Testis (tissue), 3 donors: Measurements from ENCODE around the gene C11orf97. TPM values are rescaled to one million over a fixed set of nuclear protein-coding genes. Genes with fewer than 3 reads are reported as not detected.

Source experiments
- DNase-seq: peaks from one replicate; pipeline ENCODE4 v3.0.0-alpha.2; 2019
- H3K27ac ChIP-seq, 2 donors: fragments of 200-600 bp; sonication (generic); one replicate each; pipeline ENCODE4 v1.5.1; 2019
- H3K27me3 ChIP-seq: fragments of 200-600 bp; sonication (generic); one replicate; pipeline ENCODE4 v1.5.1; 2019
- H3K36me3 ChIP-seq: fragments of 200-600 bp; sonication (generic); one replicate; pipeline ENCODE4 v1.5.1; 2017; ENCODE audit warnings: low read depth; ENCODE audit errors: missing control alignments
- H3K4me1 ChIP-seq: fragments of 200-600 bp; sonication (generic); one replicate; pipeline ENCODE4 v1.5.1; 2019
- H3K4me3 ChIP-seq, 2 donors: fragments of 200-600 bp; sonication (generic); one replicate each; pipeline ENCODE4 v1.5.1; 2017 to 2019
- H3K9me3 ChIP-seq: fragments of 200-600 bp; sonication (generic); one replicate; pipeline ENCODE4 v1.5.1; 2017
- CTCF ChIP-seq, 3 experiments: fragments of 450-650 bp in 2 of 3; fragments of 200-600 bp in 1 of 3; sonication (generic) in 1 of 3; IDR thresholded peaks; one replicate each; pipeline ENCODE4 v1.5.1; 2016 to 2019; ENCODE audit warnings: antibody characterized with exemption in 3 of 3, mild to moderate bottlenecking in 2 of 3, moderate library complexity in 1 of 3
- POLR2A ChIP-seq: fragments of 450-650 bp; IDR thresholded peaks from one replicate; pipeline ENCODE4 v1.6.1; 2017; ENCODE audit warnings: antibody characterized with exemption, mild to moderate bottlenecking, moderate library complexity
- WGBS, 2 donors: methylation state at CpG; one replicate each; pipeline ENCODE4 v1.1.5; 2018; 5-methylcytosine and 5-hydroxymethylcytosine counted together
- intact Hi-C: fragments of 100-400 bp; cut with DNase I; formaldehyde crosslinking; loops from one replicate; pipeline ENCODE4 v1.15.1; 2023; ENCODE audit warnings: low total_unique reads
- polyA plus RNA-seq: library from polyadenylated mRNA; stranded (reverse); fragments of 350-450 nt; fragmentation: Illumina TruSeq; extraction: RNeasy Lipid Tissue Mini Kit (QIAGEN cat#74804); gene quantifications from one replicate; pipeline ENCODE4 v1.2.3, GENCODE V29; 2014; ENCODE audit warnings: low read depth, low replicate concordance; ENCODE audit not compliant: insufficient read depth
- total RNA-seq, 2 donors: library from RNA; depleted of rRNA; stranded (reverse); fragments of >200 nt; gene quantifications; one replicate each; pipeline ENCODE4 v1.2.3, GENCODE V29; 2016

Gene C11orf97
- total and polyA plus RNA-seq, 3 donors from 2014 or later, result 6.4 to 25.2 (median 10.4) TPM

- Histone ChIP-seq H3K27me3 (no peaks in the 10 kb centered on the region), H3K36me3 (no peaks in the 10 kb centered on the region), H3K9me3 (no peaks in the 10 kb centered on the region), H3K4me1 (no peaks in the 10 kb centered on the region), H3K4me3 (no peak overlapping the region), H3K27ac (no peak overlapping the region)
- 95 to 97% methylated on average over 4 of the region's 4 CpGs for whole genome bisulfite sequencing, 2 donors
- no peak for DNase-seq
- TF ChIP-seq POLR2A (no peak), CTCF (IDR thresholded peaks at IDR 0.05) (no peak)
- intact Hi-C loops, result no loop called here
Measured at GRCh38 chr11:94558932-94559331, 46.7 kb downstream of the C11orf97 start.

GRCh38 chr11:94559361-94559760, 47.1 kb downstream of the C11orf97 start:
- intact Hi-C loops, result no loop called here
- H3K36me3 ChIP-seq, result no peaks in the 10 kb centered on the region

GRCh38 chr11:94560834-94561233, 48.6 kb downstream of the C11orf97 start:
- no peak overlapping the region for H3K27ac ChIP-seq
- H3K27me3 ChIP-seq, result no peaks in the 10 kb centered on the region
- intact Hi-C loops, result no loop called here
- H3K4me1 ChIP-seq, result no peaks in the 10 kb centered on the region
- H3K4me3 ChIP-seq, result no peak overlapping the region
- no peak for TF ChIP-seq CTCF (IDR thresholded peaks at IDR 0.05)
- TF ChIP-seq POLR2A, result no peak
- 95 to 100% methylated on average over 3 of the region's 3 CpGs for WGBS, 2 donors
- H3K9me3 ChIP-seq, result no peaks in the 10 kb centered on the region
- DNase-seq, result no peak
- no peaks in the 10 kb centered on the region for H3K36me3 ChIP-seq

More at GRCh38 chr11:94559361-94559760, 47.1 kb downstream of the C11orf97 start:
- Histone ChIP-seq H3K4me1 (no peaks in the 10 kb centered on the region), H3K27ac (no peak overlapping the region), H3K9me3 (no peaks in the 10 kb centered on the region), H3K4me3 (no peak overlapping the region), H3K27me3 (no peaks in the 10 kb centered on the region)
- DNase-seq, result no peak
- WGBS, 2 donors, result 93 to 95% methylated on average over 2 of the region's 2 CpGs
- TF ChIP-seq POLR2A, result no peak
- no peak for TF ChIP-seq CTCF (IDR thresholded peaks at IDR 0.05)

- 68 to 80% methylated on average over 4 of the region's 4 CpGs for WGBS, 2 donors
- Histone ChIP-seq H3K36me3 (no peaks in the 10 kb centered on the region), H3K27ac (no peak overlapping the region), H3K4me3 (no peak overlapping the region), H3K9me3 (no peaks in the 10 kb centered on the region), H3K27me3 (no peaks in the 10 kb centered on the region), H3K4me1 (no peaks in the 10 kb centered on the region)
- TF ChIP-seq CTCF (IDR thresholded peaks at IDR 0.05) (no peak), POLR2A (no peak)
- intact Hi-C loops, result no loop called here
- DNase-seq, result no peak
Measured at GRCh38 chr11:94563176-94563847, 51.1 kb downstream of the C11orf97 start.
